GM21737 (cell line): ENCODE results near the gene EFCAB14.
A peak's percentile ranks its signal among the peaks of the same experiment; 100 is the strongest.
"Not testable (repeated sequence)": the region's sequence is repeated elsewhere in the genome, so short reads cannot be mapped to it uniquely, and the experiment has no call there.

Experiments used
- ATAC-seq: cut with Tn5 transposase; IDR thresholded peaks from one replicate; pipeline ENCODE4 v1.9.1; 2021; ENCODE audit warnings: mild to moderate bottlenecking, moderate library complexity; ENCODE audit not compliant: unreplicated experiment

EFCAB14 gene

GRCh38 chr1:46718727-46719622 lies at the start of gene EFCAB14:
TSS of gene EFCAB14 (minus strand) at chr1:46719114. CDS start at chr1:46718087, 1,027 bp downstream.
- peak; percentile 97 for ATAC-seq

GRCh38 chr1:46768445-46768844 lies 49.5 kb upstream of the EFCAB14 start:
- ATAC-seq: no peak

GRCh38 chr1:46767649-46768282 lies 48.9 kb upstream of the EFCAB14 start:
- ATAC-seq: no peak

GRCh38 chr1:46764402-46764801 lies 45.5 kb upstream of the EFCAB14 start:
- ATAC-seq: no peak

- no peak for ATAC-seq
Measured at GRCh38 chr1:46761740-46762139, 42.8 kb upstream of the EFCAB14 start.

GRCh38 chr1:46760558-46761166 lies 41.7 kb upstream of the EFCAB14 start:
- ATAC-seq: no peak

GRCh38 chr1:46757956-46758528 lies 39.1 kb upstream of the EFCAB14 start:
- no peak for ATAC-seq

- ATAC-seq: no peak
Measured at GRCh38 chr1:46757247-46757955, 38.5 kb upstream of the EFCAB14 start.

GRCh38 chr1:46755121-46755520 lies 36.2 kb upstream of the EFCAB14 start:
- ATAC-seq: no peak

GRCh38 chr1:46754707-46755106 lies 35.8 kb upstream of the EFCAB14 start:
- not testable (repeated sequence) for ATAC-seq

GRCh38 chr1:46753985-46754384 lies 35.1 kb upstream of the EFCAB14 start:
- no peak for ATAC-seq

GRCh38 chr1:46749921-46750404 lies 31.0 kb upstream of the EFCAB14 start:
- no peak for ATAC-seq

- ATAC-seq: no peak
Measured at GRCh38 chr1:46749404-46749803, 30.5 kb upstream of the EFCAB14 start.

- ATAC-seq: no peak
Measured at GRCh38 chr1:46747683-46748288, 28.9 kb upstream of the EFCAB14 start.

GRCh38 chr1:46742069-46742468 lies 23.2 kb upstream of the EFCAB14 start:
- ATAC-seq: no peak

GRCh38 chr1:46735708-46736324 lies 16.9 kb upstream of the EFCAB14 start:
- no peak for ATAC-seq

- not testable (repeated sequence) for ATAC-seq
Measured at GRCh38 chr1:46728327-46728873, 9.5 kb upstream of the EFCAB14 start.

GRCh38 chr1:46725736-46726108 lies 6.8 kb upstream of the EFCAB14 start:
- ATAC-seq: no peak

- ATAC-seq: no peak
Measured at GRCh38 chr1:46724991-46725735, 6.2 kb upstream of the EFCAB14 start.
